ENCODE measurements around the gene MRPS31. TPM values are rescaled to one million over a fixed set of nuclear protein-coding genes. Genes with fewer than 3 reads are reported as not detected.

The MRPS31 gene
- total and polyA plus RNA-seq, 10 of the 15 experiments (the other 5 are each of a cell fraction or from before 2014, with no cell fraction given) = 20.3 to 60.9 (median 43.1) TPM

DNA sequence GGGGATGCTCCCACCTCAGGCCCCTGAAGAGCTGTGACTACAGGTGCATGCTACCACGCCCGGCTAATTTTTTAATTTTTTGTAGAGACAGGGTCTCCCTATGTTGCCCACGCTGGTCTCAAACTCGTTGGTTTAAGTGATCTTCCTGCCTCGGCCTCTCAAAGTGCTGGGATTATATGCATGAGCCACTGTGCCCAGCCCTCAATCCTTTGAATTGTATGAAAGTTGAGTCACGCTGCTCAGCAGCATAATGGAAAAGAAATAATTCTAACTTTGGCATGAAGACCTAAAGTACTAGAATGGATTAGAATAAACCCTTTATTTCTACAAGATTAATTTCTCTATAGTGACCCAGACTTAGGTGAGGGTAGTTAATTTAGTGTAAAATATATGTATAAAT lies 42.4 kb downstream of the MRPS31 start:
- TF ChIP-seq, protein P1, sequence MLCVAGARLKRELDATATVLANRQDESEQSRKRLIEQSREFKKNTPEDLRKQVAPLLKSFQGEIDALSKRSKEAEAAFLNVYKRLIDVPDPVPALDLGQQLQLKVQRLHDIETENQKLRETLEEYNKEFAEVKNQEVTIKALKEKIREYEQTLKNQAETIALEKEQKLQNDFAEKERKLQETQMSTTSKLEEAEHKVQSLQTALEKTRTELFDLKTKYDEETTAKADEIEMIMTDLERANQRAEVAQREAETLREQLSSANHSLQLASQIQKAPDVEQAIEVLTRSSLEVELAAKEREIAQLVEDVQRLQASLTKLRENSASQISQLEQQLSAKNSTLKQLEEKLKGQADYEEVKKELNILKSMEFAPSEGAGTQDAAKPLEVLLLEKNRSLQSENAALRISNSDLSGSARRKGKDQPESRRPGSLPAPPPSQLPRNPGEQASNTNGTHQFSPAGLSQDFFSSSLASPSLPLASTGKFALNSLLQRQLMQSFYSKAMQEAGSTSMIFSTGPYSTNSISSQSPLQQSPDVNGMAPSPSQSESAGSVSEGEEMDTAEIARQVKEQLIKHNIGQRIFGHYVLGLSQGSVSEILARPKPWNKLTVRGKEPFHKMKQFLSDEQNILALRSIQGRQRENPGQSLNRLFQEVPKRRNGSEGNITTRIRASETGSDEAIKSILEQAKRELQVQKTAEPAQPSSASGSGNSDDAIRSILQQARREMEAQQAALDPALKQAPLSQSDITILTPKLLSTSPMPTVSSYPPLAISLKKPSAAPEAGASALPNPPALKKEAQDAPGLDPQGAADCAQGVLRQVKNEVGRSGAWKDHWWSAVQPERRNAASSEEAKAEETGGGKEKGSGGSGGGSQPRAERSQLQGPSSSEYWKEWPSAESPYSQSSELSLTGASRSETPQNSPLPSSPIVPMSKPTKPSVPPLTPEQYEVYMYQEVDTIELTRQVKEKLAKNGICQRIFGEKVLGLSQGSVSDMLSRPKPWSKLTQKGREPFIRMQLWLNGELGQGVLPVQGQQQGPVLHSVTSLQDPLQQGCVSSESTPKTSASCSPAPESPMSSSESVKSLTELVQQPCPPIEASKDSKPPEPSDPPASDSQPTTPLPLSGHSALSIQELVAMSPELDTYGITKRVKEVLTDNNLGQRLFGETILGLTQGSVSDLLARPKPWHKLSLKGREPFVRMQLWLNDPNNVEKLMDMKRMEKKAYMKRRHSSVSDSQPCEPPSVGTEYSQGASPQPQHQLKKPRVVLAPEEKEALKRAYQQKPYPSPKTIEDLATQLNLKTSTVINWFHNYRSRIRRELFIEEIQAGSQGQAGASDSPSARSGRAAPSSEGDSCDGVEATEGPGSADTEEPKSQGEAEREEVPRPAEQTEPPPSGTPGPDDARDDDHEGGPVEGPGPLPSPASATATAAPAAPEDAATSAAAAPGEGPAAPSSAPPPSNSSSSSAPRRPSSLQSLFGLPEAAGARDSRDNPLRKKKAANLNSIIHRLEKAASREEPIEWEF (IDR thresholded peaks at IDR 0.05; ENCODE audit: insufficient replicate concordance, low read depth, low read length) = no peak
- TF ChIP-seq RBBP5 (conservative IDR thresholded peaks at IDR 0.05) (no peak), CBX3 (IDR thresholded peaks at IDR 0.05; ENCODE audit: borderline replicate concordance, low read depth) (no peak), SREBF2 (IDR thresholded peaks at IDR 0.05; ENCODE audit: low read length) (no peak), FOXK2 (IDR thresholded peaks at IDR 0.05) (no peak), ATF7 (IDR thresholded peaks at IDR 0.05; ENCODE audit: low read depth) (no peak), MEF2A (IDR thresholded peaks at IDR 0.05; ENCODE audit: insufficient read depth, low read depth, low read length) (no peak), TCF12 (IDR thresholded peaks at IDR 0.05; ENCODE audit: low read depth, low read length) (no peak), BCL11A (IDR thresholded peaks at IDR 0.05; ENCODE audit: low read depth, low read length) (no peak), ZNF207 (IDR thresholded peaks at IDR 0.05; ENCODE audit: borderline replicate concordance) (no peak)
- TF ChIP-seq, protein P2, sequence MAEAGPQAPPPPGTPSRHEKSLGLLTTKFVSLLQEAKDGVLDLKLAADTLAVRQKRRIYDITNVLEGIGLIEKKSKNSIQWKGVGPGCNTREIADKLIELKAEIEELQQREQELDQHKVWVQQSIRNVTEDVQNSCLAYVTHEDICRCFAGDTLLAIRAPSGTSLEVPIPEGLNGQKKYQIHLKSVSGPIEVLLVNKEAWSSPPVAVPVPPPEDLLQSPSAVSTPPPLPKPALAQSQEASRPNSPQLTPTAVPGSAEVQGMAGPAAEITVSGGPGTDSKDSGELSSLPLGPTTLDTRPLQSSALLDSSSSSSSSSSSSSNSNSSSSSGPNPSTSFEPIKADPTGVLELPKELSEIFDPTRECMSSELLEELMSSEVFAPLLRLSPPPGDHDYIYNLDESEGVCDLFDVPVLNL (IDR thresholded peaks at IDR 0.05; ENCODE audit: low read depth, low read length) = no peak
- TF ChIP-seq, protein P3, sequence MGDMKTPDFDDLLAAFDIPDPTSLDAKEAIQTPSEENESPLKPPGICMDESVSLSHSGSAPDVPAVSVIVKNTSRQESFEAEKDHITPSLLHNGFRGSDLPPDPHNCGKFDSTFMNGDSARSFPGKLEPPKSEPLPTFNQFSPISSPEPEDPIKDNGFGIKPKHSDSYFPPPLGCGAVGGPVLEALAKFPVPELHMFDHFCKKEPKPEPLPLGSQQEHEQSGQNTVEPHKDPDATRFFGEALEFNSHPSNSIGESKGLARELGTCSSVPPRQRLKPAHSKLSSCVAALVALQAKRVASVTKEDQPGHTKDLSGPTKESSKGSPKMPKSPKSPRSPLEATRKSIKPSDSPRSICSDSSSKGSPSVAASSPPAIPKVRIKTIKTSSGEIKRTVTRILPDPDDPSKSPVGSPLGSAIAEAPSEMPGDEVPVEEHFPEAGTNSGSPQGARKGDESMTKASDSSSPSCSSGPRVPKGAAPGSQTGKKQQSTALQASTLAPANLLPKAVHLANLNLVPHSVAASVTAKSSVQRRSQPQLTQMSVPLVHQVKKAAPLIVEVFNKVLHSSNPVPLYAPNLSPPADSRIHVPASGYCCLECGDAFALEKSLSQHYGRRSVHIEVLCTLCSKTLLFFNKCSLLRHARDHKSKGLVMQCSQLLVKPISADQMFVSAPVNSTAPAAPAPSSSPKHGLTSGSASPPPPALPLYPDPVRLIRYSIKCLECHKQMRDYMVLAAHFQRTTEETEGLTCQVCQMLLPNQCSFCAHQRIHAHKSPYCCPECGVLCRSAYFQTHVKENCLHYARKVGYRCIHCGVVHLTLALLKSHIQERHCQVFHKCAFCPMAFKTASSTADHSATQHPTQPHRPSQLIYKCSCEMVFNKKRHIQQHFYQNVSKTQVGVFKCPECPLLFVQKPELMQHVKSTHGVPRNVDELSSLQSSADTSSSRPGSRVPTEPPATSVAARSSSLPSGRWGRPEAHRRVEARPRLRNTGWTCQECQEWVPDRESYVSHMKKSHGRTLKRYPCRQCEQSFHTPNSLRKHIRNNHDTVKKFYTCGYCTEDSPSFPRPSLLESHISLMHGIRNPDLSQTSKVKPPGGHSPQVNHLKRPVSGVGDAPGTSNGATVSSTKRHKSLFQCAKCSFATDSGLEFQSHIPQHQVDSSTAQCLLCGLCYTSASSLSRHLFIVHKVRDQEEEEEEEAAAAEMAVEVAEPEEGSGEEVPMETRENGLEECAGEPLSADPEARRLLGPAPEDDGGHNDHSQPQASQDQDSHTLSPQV (IDR thresholded peaks at IDR 0.05) = no peak
- TF ChIP-seq, protein P4, sequence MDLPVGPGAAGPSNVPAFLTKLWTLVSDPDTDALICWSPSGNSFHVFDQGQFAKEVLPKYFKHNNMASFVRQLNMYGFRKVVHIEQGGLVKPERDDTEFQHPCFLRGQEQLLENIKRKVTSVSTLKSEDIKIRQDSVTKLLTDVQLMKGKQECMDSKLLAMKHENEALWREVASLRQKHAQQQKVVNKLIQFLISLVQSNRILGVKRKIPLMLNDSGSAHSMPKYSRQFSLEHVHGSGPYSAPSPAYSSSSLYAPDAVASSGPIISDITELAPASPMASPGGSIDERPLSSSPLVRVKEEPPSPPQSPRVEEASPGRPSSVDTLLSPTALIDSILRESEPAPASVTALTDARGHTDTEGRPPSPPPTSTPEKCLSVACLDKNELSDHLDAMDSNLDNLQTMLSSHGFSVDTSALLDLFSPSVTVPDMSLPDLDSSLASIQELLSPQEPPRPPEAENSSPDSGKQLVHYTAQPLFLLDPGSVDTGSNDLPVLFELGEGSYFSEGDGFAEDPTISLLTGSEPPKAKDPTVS (IDR thresholded peaks at IDR 0.05; ENCODE audit: low read depth, low read length) = no peak
- Histone ChIP-seq H3K4me3 (no peak overlapping the region), H3K9ac (ENCODE audit: control insufficient read depth, insufficient read depth, low read length) (no peak overlapping the region), H3K9me3 (replicated peaks; ENCODE audit: control insufficient read depth, insufficient read depth, low read length) (no peaks in the 10 kb centered on the region), H3K4me1 (ENCODE audit: control insufficient read depth, insufficient read depth, low read length) (no peaks in the 10 kb centered on the region), H4K20me1 (ENCODE audit: control insufficient read depth, insufficient read depth) (no peaks in the 10 kb centered on the region), H3K27ac (ENCODE audit: control insufficient read depth, insufficient read depth) (no peak overlapping the region), H3K36me3 (ENCODE audit: control insufficient read depth in 2 of 2, insufficient read depth in 2 of 2, low read length in 1 of 2) (peaks cover 0 to 7% of the 10 kb centered on the region in 2 experiments; a peak in 2 of 4 replicates), H3K79me2 (ENCODE audit: control insufficient read depth, insufficient read depth, low read length) (no peaks in the 10 kb centered on the region), H2AFZ (ENCODE audit: control insufficient read depth, low read depth, low read length) (no peak overlapping the region), H3K4me2 (ENCODE audit: control insufficient read depth, insufficient read depth) (no peak overlapping the region), H3K27me3 (replicated peaks in 1 of 2; ENCODE audit: control insufficient read depth in 2 of 2, insufficient read depth in 2 of 2, low read length in 1 of 2) (no peaks in the 10 kb centered on the region)
- no peak for ATAC-seq
- intact Hi-C loops (cut with micrococcal nuclease; ENCODE audit: unreplicated experiment) = no loop called here
- POLR2A ChIA-PET = no interaction called here
- WGBS (ENCODE audit: insufficient coverage, insufficient replicate concordance, low lambda C conversion rate, missing lambda C conversion rate) = over 99% methylated on average over 6 of the region's 6 CpGs
- RAD21 ChIA-PET (ENCODE audit: unreplicated experiment) = no interaction called here
- FAIRE-seq = no peak
- CTCF ChIA-PET = interaction anchor here (0.9 to 1.9 kb wide), 2 partner anchors 48 to 60 kb away, joined by 3 to 9 read pairs; no protein-coding TSS in a partner anchor
- in situ Hi-C loops (cut with MboI) = no loop called here
- DNase-seq (ENCODE audit: low read depth, low spot score) = no peak
- BruUV-seq (replicated peaks) = no TSS peak
- SMC1A ChIA-PET (ENCODE audit: uncharacterized antibody, unreplicated experiment) = no interaction called here
